ENCODE results near the gene LGALS1. TPM values are rescaled to one million over a fixed set of nuclear protein-coding genes. Genes with fewer than 3 reads are reported as not detected.

The LGALS1 gene
- total RNA-seq, 1 donor from 2014 or later = 0.81 TPM

DNA sequence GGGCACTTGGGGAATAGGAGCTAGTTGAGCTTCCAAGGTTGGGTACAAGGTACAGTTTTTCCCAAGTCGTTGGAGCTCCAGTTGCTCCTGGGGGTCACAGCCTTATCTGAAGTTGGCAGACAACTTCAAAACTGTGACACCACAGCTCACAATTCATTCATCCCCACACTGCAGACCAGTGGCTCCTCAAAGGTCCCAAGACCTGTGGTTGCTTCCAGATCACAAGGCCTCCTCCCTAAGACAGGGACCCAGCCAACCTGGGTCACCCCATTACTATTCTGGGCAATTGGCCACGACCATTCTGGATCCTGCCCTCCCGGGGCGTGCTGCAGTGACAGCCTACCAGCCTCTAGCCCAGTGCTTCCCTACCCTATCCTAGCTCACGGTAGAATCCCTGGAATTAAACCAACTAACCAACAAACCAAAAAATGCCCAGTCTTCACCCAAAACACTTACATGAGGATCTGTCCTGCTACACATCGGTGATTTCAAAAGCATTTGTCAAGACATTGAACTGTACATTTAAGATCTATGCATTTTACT is 17.8 kb upstream of the LGALS1 start:
- TF ChIP-seq, protein P1, sequence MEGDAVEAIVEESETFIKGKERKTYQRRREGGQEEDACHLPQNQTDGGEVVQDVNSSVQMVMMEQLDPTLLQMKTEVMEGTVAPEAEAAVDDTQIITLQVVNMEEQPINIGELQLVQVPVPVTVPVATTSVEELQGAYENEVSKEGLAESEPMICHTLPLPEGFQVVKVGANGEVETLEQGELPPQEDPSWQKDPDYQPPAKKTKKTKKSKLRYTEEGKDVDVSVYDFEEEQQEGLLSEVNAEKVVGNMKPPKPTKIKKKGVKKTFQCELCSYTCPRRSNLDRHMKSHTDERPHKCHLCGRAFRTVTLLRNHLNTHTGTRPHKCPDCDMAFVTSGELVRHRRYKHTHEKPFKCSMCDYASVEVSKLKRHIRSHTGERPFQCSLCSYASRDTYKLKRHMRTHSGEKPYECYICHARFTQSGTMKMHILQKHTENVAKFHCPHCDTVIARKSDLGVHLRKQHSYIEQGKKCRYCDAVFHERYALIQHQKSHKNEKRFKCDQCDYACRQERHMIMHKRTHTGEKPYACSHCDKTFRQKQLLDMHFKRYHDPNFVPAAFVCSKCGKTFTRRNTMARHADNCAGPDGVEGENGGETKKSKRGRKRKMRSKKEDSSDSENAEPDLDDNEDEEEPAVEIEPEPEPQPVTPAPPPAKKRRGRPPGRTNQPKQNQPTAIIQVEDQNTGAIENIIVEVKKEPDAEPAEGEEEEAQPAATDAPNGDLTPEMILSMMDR (IDR thresholded peaks at IDR 0.05; ENCODE audit: unreplicated experiment) = no peak
- no peaks in the 10 kb centered on the region for H3K9me3 Mint-ChIP-seq (ENCODE audit: low read depth)
- H3K36me3 Mint-ChIP-seq (ENCODE audit: insufficient read depth) = peaks cover 1% of the 10 kb centered on the region
- DNase-seq (ENCODE audit: low spot score, unreplicated experiment) = no peak
- peaks cover 26% of the 10 kb centered on the region for H3K4me1 Mint-ChIP-seq (ENCODE audit: low read depth)
- no peaks in the 10 kb centered on the region for H3K27me3 Mint-ChIP-seq
- H3K4me3 Mint-ChIP-seq (ENCODE audit: low read depth) = peak overlapping the region; percentile 81
- peak overlapping the region; percentile 95 for H3K27ac Mint-ChIP-seq

DNA sequence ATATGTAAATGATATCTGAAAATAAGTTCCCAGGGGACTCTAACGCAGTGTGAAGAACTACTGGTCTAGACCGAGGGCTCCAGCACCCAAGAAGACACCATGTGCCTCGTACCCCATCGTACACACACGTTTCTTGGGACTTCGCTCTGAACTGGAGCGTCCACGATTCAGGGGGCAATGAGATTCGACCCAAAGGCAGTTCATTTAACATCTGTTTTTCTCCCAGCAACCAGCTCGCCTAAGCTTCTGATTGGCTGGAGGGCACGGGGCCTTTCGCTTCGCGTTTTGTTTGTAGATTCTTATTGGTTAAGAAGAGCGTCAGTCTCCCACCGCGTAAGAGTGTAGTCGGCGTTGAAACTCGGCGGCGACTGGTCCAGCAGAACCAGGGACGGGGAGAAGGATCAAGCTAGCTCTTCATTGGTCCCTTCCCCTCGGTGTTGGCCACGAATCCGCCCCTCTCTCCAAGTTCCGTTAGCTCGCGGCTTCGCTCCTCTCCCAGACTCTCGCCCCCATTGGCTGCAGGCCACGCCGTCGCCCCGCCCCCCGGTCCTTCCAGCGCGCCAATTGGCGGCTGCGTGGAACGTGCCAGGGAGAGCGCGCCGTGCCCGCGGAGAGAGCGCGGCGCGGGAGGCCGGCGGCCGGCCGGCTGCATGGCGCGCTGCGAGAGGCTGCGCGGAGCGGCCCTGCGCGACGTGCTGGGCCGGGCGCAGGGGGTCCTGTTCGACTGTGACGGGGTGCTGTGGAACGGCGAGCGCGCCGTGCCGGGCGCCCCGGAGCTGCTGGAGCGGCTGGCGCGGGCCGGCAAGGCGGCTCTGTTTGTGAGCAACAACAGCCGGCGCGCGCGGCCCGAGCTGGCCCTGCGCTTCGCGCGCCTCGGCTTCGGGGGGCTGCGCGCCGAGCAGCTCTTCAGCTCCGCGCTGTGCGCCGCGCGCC is 17.0 kb upstream of the LGALS1 start, which contains the start of gene PDXP:
Gene PDXP, plus strand, starts transcription at position 591 of the 933 bp plus-strand sequence. Its CDS starts 60 bp downstream, at position 651.
- Mint-ChIP-seq H3K9me3 (ENCODE audit: low read depth) (no peaks in the 10 kb centered on the region), H3K4me1 (ENCODE audit: low read depth) (peaks cover 26% of the 10 kb centered on the region), H3K27me3 (no peaks in the 10 kb centered on the region), H3K4me3 (ENCODE audit: low read depth) (peak within 1 kb of the TSS; percentile 81), H3K36me3 (ENCODE audit: insufficient read depth) (peaks cover 1% of the 10 kb centered on the region), H3K27ac (peak within 1 kb of the TSS; percentile 95)
- TF ChIP-seq, protein P1 (IDR thresholded peaks at IDR 0.05; ENCODE audit: unreplicated experiment) = no peak
- DNase-seq (ENCODE audit: low spot score, unreplicated experiment) = peak; percentile 96

DNA sequence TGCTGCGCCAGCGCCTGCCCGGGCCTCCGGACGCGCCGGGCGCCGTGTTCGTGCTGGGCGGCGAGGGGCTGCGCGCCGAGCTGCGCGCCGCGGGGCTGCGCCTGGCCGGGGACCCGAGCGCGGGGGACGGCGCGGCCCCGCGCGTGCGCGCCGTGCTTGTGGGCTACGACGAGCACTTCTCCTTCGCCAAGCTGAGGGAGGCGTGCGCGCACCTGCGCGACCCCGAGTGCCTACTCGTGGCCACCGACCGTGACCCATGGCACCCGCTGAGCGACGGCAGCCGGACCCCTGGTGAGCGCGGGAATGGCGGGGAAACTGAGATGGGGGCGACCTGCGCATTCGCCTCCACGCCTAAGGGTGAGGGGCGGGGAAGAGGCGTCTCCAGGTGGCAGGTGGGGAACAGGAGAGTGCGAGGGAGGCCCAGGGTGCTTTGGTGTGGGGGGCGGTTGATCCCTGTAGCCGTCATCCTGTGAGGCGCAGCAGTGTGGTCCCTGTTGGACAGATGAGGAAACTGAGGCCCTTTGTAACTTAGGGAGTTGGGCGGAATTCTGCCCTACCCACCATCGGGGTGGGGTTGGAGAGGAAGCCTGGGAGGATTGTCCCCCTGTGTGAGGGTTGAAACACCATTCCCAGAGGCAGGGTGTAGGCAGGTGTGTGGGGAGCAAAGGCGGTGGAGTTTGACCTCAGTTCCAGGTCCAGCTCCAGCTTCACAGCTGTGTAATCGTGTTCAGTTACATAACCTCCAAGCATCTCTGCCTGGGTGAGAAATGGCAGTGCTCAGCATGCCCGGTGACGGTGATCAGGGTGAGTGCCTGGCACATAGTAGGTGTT is 16.2 kb upstream of the LGALS1 start:
- no peak for DNase-seq (ENCODE audit: low spot score, unreplicated experiment)
- peak overlapping the region; percentile 76 for H3K4me3 Mint-ChIP-seq (ENCODE audit: low read depth)
- peaks cover 26% of the 10 kb centered on the region for H3K4me1 Mint-ChIP-seq (ENCODE audit: low read depth)
- H3K36me3 Mint-ChIP-seq (ENCODE audit: insufficient read depth) = no peaks in the 10 kb centered on the region
- H3K27me3 Mint-ChIP-seq = no peaks in the 10 kb centered on the region
- peak overlapping the region; percentile 69 for H3K27ac Mint-ChIP-seq
- TF ChIP-seq, protein P1 (IDR thresholded peaks at IDR 0.05; ENCODE audit: unreplicated experiment) = no peak
- H3K9me3 Mint-ChIP-seq (ENCODE audit: low read depth) = no peaks in the 10 kb centered on the region

DNA sequence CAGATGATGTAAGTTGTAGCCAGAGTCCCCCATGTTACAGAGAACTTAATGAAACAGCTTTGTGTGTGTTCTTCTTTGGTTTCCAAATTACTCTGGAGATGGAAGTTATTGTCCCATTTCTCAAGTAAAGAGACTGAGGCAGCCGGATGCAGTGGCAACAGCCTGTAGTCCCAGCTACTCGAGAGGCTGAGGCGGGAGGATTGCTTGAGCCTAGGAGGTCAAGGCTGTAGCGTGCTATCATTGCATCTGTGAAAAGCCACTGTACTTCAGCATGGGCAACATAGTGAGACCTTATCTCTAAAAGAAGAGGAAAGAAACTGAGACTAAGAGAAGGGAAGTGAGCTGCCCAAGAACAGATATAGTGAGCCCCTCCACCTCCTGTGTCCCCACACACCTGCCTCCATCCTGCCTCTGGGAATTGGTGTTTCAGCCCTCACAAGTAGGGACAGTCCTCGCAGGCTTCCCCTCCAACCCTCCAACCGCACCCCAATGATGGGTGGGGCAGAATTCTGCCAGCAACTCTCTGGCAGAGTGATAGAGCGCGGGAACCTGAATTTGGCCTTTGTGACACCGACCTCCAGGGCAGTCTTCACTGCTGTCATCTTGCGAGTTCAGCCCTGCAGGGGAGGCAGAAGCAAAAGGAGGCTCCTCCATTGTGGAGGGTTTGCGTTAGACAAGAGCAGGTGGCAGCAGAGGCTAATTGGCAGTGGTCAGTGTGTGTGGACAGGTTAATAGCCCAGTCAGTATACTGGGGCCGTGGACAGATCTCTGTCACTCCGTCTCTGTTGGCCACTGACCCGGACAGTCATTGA is 15.3 kb upstream of the LGALS1 start:
- peak overlapping the region; percentile 76 for H3K4me3 Mint-ChIP-seq (ENCODE audit: low read depth)
- H3K27ac Mint-ChIP-seq = peak overlapping the region; percentile 77
- DNase-seq (ENCODE audit: low spot score, unreplicated experiment) = no peak
- H3K27me3 Mint-ChIP-seq = no peaks in the 10 kb centered on the region
- TF ChIP-seq, protein P1 (IDR thresholded peaks at IDR 0.05; ENCODE audit: unreplicated experiment) = no peak
- no peaks in the 10 kb centered on the region for H3K36me3 Mint-ChIP-seq (ENCODE audit: insufficient read depth)
- no peaks in the 10 kb centered on the region for H3K9me3 Mint-ChIP-seq (ENCODE audit: low read depth)
- H3K4me1 Mint-ChIP-seq (ENCODE audit: low read depth) = peaks cover 26% of the 10 kb centered on the region

Data from progenitor cell of endocrine pancreas (in vitro differentiated cells).